GM10847 (cell line): Measurements from ENCODE around the gene SYCE3.

Experiments used
- POLR2A ChIP-seq: IDR thresholded peaks from 2 replicates; pipeline ENCODE4 v1.6.1; 2011; ENCODE audit not compliant: insufficient read length; ENCODE audit errors: extremely low read depth

The SYCE3 gene

GRCh38 chr22:50571264-50572175, 8.8 kb upstream of the SYCE3 start:
- no peak for TF ChIP-seq POLR2A

GRCh38 chr22:50570861-50571260, 8.1 kb upstream of the SYCE3 start:
- no peak for TF ChIP-seq POLR2A

- no peak for TF ChIP-seq POLR2A
Measured at GRCh38 chr22:50569896-50570535, 7.3 kb upstream of the SYCE3 start.

GRCh38 chr22:50569041-50569459, 6.3 kb upstream of the SYCE3 start:
- TF ChIP-seq POLR2A = no peak

GRCh38 chr22:50568626-50569025, 5.9 kb upstream of the SYCE3 start:
- TF ChIP-seq POLR2A = no peak

GRCh38 chr22:50567721-50568252, 5.1 kb upstream of the SYCE3 start:
- TF ChIP-seq POLR2A = no peak

GRCh38 chr22:50564289-50564688, 1.6 kb upstream of the SYCE3 start:
- TF ChIP-seq POLR2A = no peak

- TF ChIP-seq POLR2A = no peak
Measured at GRCh38 chr22:50563413-50564160, 868 bp upstream of the SYCE3 start.

GRCh38 chr22:50561401-50562358, 1.0 kb downstream of the SYCE3 start:
- TF ChIP-seq POLR2A = no peak

- TF ChIP-seq POLR2A = no peak
Measured at GRCh38 chr22:50560034-50560433, 2.7 kb downstream of the SYCE3 start.

GRCh38 chr22:50556703-50557102, 6.0 kb downstream of the SYCE3 start:
- no peak for TF ChIP-seq POLR2A

- TF ChIP-seq POLR2A = no peak
Measured at GRCh38 chr22:50553310-50553709, 9.4 kb downstream of the SYCE3 start.

GRCh38 chr22:50551160-50551752, 11.5 kb downstream of the SYCE3 start:
- TF ChIP-seq POLR2A = no peak

GRCh38 chr22:50550395-50550794, 12.3 kb downstream of the SYCE3 start:
- TF ChIP-seq POLR2A = no peak
